HepG2 (cell line): ENCODE results near the gene PRKAR1B.

Experiments
- MTF2 ChIP-seq: sonication (generic); formaldehyde crosslinking; IDR thresholded peaks from 2 replicates; pipeline ENCODE4 v1.5.0; 2020; ENCODE audit warnings: missing genetic modification reagents, borderline replicate concordance
- RNF2 ChIP-seq: fragments of 450-650 bp; conservative IDR thresholded peaks from 2 replicates; pipeline ENCODE4 v1.6.1; 2016; ENCODE audit warnings: low read depth
- ZNF12 ChIP-seq: sonication (generic); formaldehyde crosslinking; IDR thresholded peaks from 2 replicates; pipeline ENCODE4 v1.5.0; 2020; ENCODE audit warnings: missing genetic modification reagents
- ZNF253 ChIP-seq: sonication (generic); formaldehyde crosslinking; IDR thresholded peaks from 2 replicates; pipeline ENCODE4 v1.8.0; 2022; ENCODE audit warnings: mild to moderate bottlenecking, missing genetic modification reagents, borderline replicate concordance
- TF ChIP-seq, protein P1 (sequence below): sonication (generic); formaldehyde crosslinking; IDR thresholded peaks from 2 replicates; pipeline ENCODE4 v1.5.0; 2020; ENCODE audit warnings: mild to moderate bottlenecking, missing genetic modification reagents, moderate library complexity

DNA sequence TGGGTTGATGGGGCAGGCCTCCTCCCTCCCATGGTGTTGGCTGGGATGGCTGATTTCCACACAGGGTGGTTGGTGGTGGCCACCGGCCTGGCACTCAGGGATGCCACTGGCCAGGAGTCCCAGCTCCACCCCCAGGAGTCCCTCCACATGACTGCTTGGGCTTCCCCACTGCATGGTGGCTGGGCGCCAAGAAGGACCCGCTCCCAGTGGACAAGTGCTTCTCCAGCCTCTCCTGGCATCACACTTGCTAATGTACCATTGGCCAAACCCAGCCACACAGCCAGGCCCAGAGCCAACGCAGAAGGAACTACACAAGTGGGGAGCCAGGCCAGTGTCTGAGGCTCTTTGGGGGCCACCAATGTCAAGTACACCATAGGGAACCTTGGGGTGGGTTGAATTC, 74.2 kb downstream of the PRKAR1B start:
- TF ChIP-seq ZNF253 (CRISPR knock-in tag) (no peak), ZNF12 (CRISPR knock-in tag) (no peak), MTF2 (no peak), RNF2 (no peak)
- TF ChIP-seq, protein P1, sequence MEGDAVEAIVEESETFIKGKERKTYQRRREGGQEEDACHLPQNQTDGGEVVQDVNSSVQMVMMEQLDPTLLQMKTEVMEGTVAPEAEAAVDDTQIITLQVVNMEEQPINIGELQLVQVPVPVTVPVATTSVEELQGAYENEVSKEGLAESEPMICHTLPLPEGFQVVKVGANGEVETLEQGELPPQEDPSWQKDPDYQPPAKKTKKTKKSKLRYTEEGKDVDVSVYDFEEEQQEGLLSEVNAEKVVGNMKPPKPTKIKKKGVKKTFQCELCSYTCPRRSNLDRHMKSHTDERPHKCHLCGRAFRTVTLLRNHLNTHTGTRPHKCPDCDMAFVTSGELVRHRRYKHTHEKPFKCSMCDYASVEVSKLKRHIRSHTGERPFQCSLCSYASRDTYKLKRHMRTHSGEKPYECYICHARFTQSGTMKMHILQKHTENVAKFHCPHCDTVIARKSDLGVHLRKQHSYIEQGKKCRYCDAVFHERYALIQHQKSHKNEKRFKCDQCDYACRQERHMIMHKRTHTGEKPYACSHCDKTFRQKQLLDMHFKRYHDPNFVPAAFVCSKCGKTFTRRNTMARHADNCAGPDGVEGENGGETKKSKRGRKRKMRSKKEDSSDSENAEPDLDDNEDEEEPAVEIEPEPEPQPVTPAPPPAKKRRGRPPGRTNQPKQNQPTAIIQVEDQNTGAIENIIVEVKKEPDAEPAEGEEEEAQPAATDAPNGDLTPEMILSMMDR (CRISPR knock-in tag) = no peak
